Adipocyte (in vitro differentiated cells): ENCODE results near the gene HDAC8.

ENCODE experiments used
- DNase-seq: peaks from one replicate; pipeline ENCODE4 v3.0.0-alpha.2; 2015; ENCODE audit warnings: low read depth
- H3K27me3 ChIP-seq: replicated peaks from 2 replicates; pipeline ENCODE4 v1.7.0; 2013; ENCODE audit warnings: mild to moderate bottlenecking, low read length, moderate library complexity; ENCODE audit not compliant: control insufficient read depth, insufficient read depth
- H3K36me3 ChIP-seq: 2 replicates; pipeline ENCODE4 v1.7.0; 2013; ENCODE audit warnings: low read length, mild to moderate bottlenecking, moderate library complexity; ENCODE audit not compliant: control insufficient read depth, insufficient read depth, severe bottlenecking
- H3K4me1 ChIP-seq: 2 replicates; pipeline ENCODE4 v1.7.0; 2013; ENCODE audit warnings: mild to moderate bottlenecking, low read length, moderate library complexity; ENCODE audit not compliant: control insufficient read depth, insufficient read depth
- H3K4me3 ChIP-seq: 2 replicates; pipeline ENCODE4 v1.7.0; 2013; ENCODE audit warnings: mild to moderate bottlenecking, low read length, moderate library complexity
- H3K9ac ChIP-seq: 2 replicates; pipeline ENCODE4 v1.7.0; 2013; ENCODE audit warnings: mild to moderate bottlenecking, low read length, moderate library complexity
- H3K9me3 ChIP-seq: 2 replicates; pipeline ENCODE4 v1.7.0; 2013; ENCODE audit warnings: mild to moderate bottlenecking, low read length, moderate library complexity; ENCODE audit not compliant: control insufficient read depth

Gene HDAC8

DNA sequence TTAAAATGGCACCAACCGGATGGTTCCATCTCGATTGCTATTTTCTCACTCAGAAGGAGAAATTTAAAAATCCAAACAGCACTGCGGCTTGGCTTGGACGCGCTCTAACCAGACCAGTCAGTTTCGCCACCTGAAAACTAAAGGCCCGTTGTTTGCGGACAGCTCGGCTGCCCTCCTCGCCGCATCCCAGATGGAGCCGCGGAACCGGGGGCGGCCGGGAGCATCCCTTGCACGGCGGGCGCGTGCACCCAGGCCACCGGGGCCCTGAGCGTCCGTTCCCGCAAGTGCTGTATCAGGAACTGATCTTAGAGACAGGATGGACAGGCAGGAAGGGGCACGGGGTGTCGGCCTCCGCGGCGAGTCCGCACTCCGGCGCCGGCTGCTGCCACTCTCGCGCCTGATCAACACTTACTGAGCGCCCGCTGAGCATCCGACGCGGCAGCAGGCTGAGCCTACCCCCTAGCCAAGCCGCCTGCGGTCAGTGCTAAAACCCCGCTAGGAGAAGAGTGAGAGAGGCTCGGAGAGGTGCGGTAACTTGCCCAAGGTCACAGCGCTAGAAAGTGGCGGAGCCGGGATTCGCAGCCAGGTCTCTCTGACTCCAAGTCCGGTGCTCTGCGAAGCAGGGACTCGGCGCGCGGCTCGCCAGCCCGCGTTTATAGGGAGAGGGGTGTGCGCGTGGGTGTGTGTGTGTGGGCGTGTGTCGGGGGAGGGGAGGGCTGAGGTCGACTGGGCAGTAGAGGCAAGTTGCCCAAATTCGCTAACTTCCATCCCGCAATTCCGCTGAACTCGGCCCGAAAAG lies 267.2 kb downstream of the HDAC8 start, which contains the start of gene CITED1:
Gene CITED1, minus strand, starts transcription at position 629 of the 799 bp plus-strand sequence. CDS start 3,045 bp downstream, outside the sequence.
- Histone ChIP-seq H3K9ac (peak within 1 kb of the TSS; percentile 63), H3K4me3 (peak within 1 kb of the TSS; percentile 81), H3K36me3 (no peaks in the 10 kb centered on the region), H3K27me3 (peaks cover 77% of the 10 kb centered on the region), H3K9me3 (no peaks in the 10 kb centered on the region), H3K4me1 (peaks cover 10% of the 10 kb centered on the region)
- DNase-seq = peak; percentile 27

DNA sequence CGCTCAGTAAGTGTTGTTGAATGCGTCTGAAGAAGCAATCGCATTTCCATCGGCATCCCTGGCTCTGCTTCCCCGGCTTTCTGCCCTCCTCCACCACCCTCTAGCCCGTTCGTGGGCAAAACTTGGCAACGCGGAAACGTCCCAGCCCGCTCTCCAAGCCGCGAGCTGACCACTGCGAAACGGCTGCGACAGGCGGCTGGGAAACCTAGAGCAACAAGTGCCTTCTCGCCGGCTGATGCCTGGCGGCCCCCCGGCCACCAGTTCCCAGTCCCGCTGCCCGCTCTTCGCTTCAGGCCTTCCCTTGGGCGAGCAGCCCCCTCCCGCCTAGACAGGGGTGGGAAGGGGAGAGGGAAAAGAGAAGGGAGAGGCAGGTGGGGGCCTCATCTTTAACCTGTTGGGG lies 267.8 kb downstream of the HDAC8 start:
- peaks cover 10% of the 10 kb centered on the region for H3K4me1 ChIP-seq
- H3K36me3 ChIP-seq = no peaks in the 10 kb centered on the region
- DNase-seq = no peak
- no peaks in the 10 kb centered on the region for H3K9me3 ChIP-seq
- peaks cover 79% of the 10 kb centered on the region for H3K27me3 ChIP-seq
- H3K4me3 ChIP-seq = peak overlapping the region; percentile 75
- H3K9ac ChIP-seq = no peak overlapping the region

DNA sequence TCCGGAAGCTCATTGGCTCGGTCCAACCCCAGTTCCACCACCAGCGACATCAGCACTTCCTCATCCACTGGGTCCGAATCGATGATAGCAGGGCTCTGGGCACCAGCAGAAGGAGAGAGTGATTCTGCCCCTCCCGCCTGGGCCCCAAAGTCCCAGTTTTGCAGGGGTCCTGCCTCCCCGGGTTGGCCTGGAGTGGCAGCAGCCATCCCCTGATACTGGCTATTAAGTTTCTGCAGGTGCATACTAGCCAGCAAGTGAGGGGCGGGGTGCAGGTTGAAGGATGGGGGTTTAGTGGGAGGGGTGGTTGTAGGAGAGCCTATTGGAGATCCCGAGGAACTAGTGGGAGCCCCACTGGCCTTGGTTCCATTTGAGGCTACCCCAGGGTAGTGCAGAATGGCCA lies 270.9 kb downstream of the HDAC8 start:
- H3K27me3 ChIP-seq = peaks cover 82% of the 10 kb centered on the region
- DNase-seq = no peak
- H3K36me3 ChIP-seq = no peaks in the 10 kb centered on the region

DNA sequence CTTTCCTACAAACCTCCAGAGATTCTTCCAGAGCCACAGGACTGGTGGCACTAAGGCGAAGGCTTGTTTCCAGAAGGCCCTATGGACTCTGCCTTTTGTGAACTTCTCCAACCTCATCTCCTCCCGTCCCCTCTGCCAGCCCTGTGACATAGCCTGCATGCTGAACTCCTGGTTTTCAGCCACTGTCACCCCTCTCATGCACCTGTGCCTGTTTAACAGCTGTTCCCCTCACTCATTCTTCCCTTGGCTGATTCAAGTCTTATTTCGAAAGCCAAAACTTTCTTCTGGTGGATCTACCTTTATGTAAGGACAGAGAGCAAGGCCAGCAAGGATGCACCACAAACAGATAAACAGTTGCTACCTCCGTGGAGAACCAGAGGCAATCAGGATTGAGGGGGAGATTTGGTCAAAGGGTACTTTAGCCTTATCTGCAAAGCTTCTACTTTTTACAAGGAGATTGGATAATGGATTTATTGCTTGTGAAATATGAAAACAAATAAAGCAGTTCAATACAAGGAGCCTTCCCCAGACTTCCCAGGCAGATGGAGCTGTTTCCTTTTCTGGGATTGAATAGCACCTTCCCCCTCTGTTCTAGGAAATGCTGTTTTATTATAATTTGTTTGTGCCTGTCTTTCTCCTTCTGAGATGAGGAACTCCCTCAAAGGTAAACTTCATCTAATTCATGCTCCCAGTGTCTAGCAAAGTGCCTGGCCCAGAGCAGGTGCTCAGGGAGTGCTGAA lies 272.6 kb downstream of the HDAC8 start:
- H3K9ac ChIP-seq = no peak overlapping the region
- H3K9me3 ChIP-seq = no peaks in the 10 kb centered on the region
- H3K4me1 ChIP-seq = peaks cover 6% of the 10 kb centered on the region
- no peak overlapping the region for H3K4me3 ChIP-seq
- no peaks in the 10 kb centered on the region for H3K36me3 ChIP-seq
- peaks cover 89% of the 10 kb centered on the region for H3K27me3 ChIP-seq
- DNase-seq = no peak

More for the DNA sequence above, 270.9 kb downstream of the HDAC8 start:
- Histone ChIP-seq H3K9ac (no peak overlapping the region), H3K4me3 (no peak overlapping the region), H3K4me1 (peaks cover 6% of the 10 kb centered on the region), H3K9me3 (no peaks in the 10 kb centered on the region)

DNA sequence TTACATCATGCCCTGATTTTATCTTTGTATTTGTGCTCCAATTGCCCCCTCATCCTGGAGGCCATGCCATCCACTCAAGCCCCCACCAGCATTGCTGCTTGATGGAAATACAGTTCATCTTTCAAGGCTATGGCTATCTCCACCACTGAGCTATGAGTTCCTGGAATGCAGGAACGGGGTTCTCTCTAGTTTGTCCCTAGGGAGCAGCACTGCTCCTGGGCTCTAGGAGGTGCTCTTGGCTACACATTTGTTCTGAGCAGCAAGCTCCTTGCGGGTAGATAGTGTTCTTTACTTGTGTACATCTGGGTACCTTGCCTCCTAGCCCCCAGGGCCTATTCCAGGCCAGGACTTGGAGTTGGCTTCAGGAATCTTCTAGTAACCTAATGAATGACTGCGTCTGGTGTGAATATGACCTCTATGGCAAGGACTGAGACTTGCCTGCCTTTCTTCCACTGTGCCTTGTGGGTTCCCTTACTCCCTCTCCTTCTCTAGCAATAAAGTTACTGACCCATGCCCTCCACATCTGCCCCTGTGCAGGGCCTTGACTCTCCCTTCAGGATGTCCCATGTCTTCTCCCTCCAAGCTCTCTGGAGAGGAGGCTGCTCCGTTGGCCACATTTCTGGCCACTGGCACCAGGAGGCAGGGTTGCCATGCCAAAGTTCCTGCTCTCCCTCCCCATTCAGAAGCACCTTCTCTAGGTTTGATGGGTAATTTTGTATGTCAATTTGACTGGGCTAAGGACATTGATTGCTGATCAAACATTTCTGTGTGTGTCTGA lies 274.5 kb downstream of the HDAC8 start:
- Histone ChIP-seq H3K9me3 (peaks cover under 1% of the 10 kb centered on the region), H3K9ac (no peak overlapping the region), H3K4me3 (no peak overlapping the region), H3K4me1 (peaks cover 6% of the 10 kb centered on the region), H3K36me3 (no peaks in the 10 kb centered on the region), H3K27me3 (peaks cover 80% of the 10 kb centered on the region)
- no peak for DNase-seq

DNA sequence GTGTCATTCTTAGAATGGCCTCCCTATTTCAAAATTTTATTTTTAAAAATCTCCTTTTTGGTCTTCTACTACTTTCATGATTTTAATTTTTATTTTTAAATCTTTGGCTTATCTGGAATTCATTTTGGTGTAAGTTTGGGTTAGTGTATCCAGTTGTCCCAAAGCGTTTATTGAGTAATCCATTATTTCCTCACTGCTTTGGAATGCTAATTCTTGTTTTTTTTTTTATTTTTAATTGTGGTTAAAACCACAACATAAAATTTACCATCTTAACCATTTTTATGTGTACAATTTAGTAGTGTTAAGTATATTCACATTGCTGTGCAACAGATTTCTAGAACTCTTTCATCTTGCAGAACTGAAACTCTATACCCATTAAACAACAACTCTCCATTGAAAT lies 275.7 kb downstream of the HDAC8 start:
- peaks cover 80% of the 10 kb centered on the region for H3K27me3 ChIP-seq
- DNase-seq = no peak
- H3K36me3 ChIP-seq = no peaks in the 10 kb centered on the region
- H3K9ac ChIP-seq = no peak overlapping the region
- H3K4me3 ChIP-seq = no peak overlapping the region
- peaks cover 12% of the 10 kb centered on the region for H3K9me3 ChIP-seq
- H3K4me1 ChIP-seq = peaks cover 6% of the 10 kb centered on the region

DNA sequence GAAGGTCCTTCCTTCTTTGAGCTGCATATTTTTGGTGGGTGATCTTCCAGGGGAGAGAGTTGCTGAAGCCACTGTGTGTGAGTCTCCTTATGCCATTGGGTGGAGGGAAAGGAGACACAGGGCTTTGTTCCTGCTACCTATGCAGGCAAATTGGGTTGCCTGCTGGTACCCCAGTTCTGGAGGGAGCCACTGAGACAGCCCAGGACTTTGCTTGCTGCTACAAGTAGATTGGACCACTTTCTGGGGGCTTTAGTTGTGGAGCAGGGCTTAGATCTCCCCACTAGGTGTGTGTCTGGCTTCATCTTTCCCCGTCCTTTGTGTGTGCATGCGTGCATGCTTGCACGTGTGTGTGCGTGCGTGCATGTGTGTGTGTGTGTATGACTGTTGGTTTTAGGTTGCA lies 276.9 kb downstream of the HDAC8 start:
- H3K4me1 ChIP-seq = peaks cover 6% of the 10 kb centered on the region
- peaks cover 17% of the 10 kb centered on the region for H3K9me3 ChIP-seq
- DNase-seq = no peak
- no peak overlapping the region for H3K4me3 ChIP-seq
- no peaks in the 10 kb centered on the region for H3K36me3 ChIP-seq
- H3K27me3 ChIP-seq = peaks cover 75% of the 10 kb centered on the region
- H3K9ac ChIP-seq = no peak overlapping the region

DNA sequence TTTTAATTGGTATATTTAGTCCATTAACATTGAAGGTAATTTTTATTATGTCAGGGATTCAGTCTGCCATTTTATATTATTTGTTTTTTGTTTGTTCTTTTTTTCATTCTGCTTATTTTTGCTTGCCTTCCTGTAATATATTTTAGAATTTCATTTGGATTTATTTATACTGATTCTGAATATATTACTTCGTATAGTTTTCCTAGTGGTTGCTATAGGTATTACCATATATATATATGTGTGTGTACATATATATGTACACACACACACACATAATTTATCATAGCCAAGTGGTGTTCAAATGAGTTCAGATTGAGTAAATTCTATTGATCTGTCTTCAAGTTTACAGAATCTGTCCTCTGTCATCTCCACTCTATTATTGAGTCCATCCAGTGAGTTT lies 278.1 kb downstream of the HDAC8 start:
- peaks cover 72% of the 10 kb centered on the region for H3K27me3 ChIP-seq
- H3K9ac ChIP-seq = no peak overlapping the region
- no peak for DNase-seq
- H3K9me3 ChIP-seq = peaks cover 17% of the 10 kb centered on the region
- H3K4me3 ChIP-seq = no peak overlapping the region
- H3K36me3 ChIP-seq = no peaks in the 10 kb centered on the region
- peaks cover 6% of the 10 kb centered on the region for H3K4me1 ChIP-seq

DNA sequence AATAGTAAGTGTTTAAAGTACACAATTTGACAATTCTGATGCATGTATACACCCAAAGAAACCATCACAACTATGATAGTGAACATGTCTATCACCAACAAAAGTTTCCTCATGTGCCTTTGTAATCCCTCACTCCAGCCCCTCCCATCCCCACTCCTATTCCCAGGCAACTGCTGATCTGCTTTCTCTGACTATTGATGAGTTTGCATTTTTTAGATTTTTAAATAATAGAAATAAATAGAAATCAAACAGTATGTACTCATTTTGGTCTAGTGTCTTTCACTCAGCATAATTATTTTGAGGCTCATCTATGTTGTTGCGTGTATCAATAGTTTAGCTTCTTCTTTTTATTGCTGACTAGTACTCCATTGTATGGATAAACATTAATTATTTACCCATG lies 290.3 kb downstream of the HDAC8 start:
- H3K9ac ChIP-seq = no peak overlapping the region
- peaks cover 26% of the 10 kb centered on the region for H3K27me3 ChIP-seq
- no peaks in the 10 kb centered on the region for H3K36me3 ChIP-seq
- H3K4me1 ChIP-seq = no peaks in the 10 kb centered on the region
- no peak overlapping the region for H3K4me3 ChIP-seq
- DNase-seq = no peak
- no peaks in the 10 kb centered on the region for H3K9me3 ChIP-seq

DNA sequence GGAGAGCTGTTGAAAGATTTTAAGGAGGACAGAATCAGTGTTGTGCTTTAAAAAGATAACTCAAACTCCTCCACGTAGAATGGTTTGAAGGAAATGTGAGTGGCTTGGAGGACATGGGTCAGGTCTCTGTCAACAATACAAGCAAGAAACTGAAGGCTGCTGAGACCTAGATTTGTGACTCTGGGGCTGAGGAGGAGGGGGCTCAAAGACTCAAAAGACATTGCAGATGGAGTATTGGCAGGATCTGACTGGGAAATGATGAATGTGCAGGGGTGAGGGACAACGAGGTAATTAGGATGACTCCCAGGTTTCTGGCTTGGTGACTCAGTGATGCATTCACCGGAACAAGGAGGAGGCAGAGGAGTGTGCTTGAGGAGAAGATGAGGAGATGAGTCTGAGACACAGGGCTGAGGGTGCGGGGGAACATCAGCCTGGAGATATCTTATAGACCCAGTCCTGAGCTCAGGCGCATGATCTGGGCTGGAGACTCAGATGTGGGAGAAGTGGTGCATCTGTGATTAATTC lies 292.3 kb downstream of the HDAC8 start:
- Histone ChIP-seq H3K9me3 (no peaks in the 10 kb centered on the region), H3K4me1 (peaks cover 9% of the 10 kb centered on the region), H3K27me3 (peaks cover 21% of the 10 kb centered on the region), H3K9ac (no peak overlapping the region), H3K36me3 (peaks cover 7% of the 10 kb centered on the region), H3K4me3 (no peak overlapping the region)
- DNase-seq = no peak
